Activated effector memory CD4-positive, alpha-beta T cell treated with Interleukin-2 at 50 U/mL for 16 hours (primary cell): ENCODE measurements around the gene HYLS1.
"Not testable (repeated sequence)": the region's sequence is repeated elsewhere in the genome, so short reads cannot be mapped to it uniquely, and the experiment has no call there.

Source experiments
- DNase-seq: peaks from one replicate; pipeline ENCODE4 v3.0.0-alpha.2; 2020

Gene HYLS1

DNA sequence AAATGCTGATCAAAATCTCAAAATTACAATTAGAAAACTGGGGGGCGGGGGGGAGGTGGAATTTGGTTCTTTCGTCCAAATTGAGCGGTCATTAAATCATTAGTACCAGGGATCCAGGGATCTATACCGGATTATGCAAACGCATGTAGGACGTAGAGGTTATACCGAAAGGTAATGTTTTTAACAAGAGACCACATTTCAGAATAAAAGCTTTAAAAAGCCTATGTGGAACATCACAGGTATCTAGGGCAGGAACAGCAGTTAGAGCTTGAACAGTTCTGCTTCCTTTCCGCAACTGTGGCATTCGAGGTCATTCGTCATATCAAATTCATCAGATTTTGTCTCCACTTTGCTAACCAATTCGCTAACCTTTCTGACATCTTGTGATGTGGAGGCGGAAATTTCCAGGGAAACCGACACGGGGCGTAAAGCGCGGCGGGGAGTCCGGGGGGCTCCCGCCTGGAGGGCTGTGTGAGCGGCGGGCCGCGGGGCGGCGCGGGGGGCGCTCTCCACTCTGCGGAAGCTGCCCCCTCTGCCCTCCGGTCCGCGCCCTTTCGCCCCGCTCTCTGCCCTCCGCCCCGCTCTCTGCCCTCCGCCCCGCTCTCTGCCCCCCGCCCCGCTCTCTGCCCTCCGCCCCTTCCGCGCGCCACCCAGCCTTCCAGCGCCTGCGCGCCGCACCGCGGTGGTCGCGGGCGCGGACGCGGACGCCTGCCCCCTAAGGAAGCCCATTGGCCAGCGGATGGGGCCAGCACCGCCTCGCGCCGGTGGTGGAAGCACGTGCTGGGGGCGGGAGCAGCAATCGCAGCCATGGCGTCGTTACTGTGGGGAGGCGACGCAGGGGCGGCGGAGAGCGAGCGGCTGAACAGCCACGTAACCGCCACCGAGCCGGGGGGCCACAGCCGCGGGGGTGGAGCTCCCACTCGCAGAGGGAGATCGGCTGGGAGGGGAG lies 16.5 kb downstream of the HYLS1 start, which contains the start of gene DDX25:
DDX25 (plus strand) TSS at position 798 of the 949 bp plus-strand sequence; CDS start at position 808, 10 bp downstream.
- no peak for DNase-seq

DNA sequence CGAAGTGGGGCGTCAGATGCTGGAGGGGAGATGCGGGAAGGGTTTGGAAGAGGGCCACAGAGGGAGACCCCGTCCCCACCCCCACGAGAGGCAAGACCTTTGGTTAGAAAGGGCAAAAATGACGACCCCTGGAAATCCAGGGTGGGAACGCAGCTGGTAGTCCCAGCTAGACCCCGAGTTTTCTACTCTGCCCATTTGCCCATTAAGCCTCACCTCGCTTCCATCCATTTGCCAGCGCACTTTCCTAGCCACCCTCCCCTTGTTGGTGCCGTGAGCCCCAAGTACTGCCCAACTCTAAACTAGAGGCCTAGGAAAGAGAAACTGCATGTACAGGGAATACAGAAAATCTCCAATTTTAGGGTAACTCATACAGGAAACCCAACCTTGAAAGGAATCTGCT lies 17.2 kb downstream of the HYLS1 start:
- DNase-seq: no peak

DNA sequence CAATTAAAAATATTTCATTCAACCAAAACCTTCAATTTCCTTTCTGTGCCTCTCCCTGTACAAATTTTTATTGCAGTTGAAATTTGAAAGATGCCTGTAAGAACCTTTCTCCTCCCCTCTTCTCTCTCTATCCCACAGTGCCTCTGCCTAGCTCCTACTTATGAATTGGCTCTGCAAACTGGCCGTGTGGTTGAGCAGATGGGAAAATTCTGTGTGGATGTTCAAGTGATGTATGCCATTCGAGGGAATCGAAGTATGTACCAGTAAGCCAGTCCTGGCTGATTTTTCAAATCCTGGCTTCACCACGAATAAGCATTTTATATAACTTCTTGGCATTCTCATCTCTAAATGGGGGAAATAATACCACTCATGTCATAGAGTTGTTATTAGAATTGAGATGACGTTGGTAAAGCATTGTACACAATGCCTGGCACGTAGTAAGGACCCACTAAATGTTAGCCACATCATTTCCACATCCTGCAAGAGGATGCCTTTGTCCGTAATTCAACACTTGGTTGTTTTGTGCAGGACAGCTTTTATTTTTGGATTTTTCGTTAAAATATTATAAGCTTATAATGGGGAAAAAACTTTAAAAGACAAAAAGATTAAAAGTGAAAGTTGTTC lies 22.9 kb downstream of the HYLS1 start:
- no peak for DNase-seq

DNA sequence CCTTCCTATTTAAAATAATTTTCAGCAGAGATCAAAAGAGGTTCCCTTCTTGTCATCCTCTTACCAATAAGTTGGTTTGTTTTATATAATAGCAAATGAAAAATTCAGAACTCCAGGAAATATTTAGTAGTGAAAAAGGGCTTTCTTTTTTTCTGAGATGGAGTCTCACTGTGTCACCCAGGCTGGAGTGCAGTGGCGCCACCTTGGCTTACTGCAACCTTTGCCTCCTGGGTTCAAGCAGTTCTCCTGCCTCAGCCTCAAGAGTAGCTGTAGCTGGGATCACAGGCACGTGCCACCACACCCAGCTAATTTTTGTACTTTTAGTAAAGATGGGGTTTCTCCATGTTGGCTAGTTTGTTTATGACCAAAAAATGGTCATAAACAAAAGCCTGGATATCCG lies 27.1 kb downstream of the HYLS1 start:
- DNase-seq: not testable (repeated sequence)

DNA sequence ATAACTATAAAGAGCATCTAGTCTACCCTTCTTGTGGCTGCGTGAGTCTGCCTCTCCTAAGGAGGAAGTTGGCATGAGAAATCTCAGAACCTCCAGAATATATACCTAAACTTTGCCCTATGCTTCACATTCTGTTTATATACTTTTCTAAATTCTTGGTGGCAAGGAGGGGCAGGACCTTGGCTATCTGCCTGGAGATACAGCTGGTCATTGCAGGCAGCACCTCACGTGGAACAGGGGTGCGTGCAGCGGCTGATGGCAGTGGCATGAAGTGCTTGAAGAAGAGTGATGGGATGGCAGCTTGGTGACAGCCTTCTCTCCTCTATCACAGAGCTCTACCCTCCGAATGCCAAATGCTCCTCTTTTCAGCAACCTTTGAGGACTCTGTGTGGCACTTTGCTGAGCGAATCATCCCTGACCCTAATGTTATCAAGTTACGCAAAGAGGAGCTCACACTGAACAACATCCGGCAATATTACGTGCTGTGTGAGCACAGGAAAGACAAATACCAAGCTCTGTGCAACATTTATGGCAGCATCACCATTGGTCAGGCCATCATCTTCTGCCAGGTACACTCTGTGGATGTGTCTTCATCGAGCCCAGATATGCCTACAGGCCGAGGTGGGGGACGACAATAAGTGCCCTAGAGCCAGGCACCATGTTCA lies 29.3 kb downstream of the HYLS1 start:
- no peak for DNase-seq

DNA sequence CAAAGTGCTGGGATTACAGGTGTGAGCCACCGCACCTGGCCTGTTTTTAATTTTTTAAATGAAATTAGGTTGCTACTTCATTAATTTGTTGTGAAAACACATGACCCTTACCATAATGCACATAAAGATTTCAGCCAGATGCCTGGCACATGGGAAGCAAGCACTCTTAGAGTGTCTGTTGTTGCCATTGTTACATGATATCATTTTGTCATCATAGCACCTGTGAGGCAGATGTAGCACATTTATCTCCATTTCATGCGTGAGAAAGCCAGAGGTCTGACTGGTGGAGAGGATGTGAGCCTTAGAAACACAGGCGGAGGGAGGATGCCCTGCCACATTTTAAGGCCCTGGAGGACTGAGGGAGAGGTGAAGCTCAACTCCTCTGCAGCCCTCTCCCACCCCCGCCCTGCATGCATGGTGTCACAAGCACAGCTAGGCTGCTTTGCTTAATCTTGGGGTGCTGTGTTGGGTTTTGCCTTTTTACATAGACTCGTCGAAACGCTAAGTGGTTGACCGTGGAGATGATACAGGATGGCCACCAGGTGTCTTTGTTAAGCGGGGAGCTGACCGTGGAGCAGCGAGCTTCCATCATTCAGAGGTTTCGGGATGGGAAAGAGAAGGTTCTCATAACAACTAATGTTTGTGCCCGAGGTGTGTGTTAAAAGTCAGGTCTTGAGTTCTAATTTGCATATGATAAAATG lies 30.8 kb downstream of the HYLS1 start:
- no peak for DNase-seq

DNA sequence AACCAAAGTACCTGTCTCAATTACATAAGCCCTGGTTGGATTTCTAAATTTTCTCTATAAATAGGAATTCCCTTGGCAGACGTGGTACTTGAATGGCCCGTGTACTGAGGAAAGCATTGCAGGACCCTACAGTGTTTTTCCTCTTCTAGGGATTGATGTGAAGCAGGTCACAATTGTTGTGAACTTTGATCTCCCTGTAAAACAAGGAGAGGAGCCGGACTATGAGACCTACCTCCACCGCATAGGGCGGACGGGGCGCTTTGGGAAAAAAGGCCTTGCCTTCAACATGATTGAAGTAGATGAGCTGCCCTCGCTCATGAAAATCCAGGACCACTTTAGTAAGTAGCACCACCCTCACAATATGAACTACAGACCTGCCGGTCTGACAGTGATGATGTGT lies 33.6 kb downstream of the HYLS1 start:
- DNase-seq: no peak

DNA sequence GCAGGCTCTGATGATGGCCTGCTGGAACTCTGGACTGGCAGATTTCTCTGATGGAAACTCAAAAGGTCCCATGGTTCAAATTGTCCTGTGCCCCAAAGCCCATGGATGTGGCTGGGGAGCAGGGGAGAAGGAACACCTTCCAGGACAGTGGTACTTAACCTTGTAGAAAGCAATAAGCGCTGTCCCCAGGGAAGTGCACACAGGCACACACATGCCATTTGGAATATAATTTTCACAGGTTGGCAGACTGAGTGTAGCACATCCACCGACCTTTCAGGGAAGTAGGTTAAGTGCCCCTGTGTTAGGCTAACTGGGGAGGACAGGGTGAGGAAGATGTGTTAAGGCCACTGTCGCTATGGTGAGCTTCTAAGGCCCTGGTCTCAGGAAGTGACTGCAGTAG lies 34.7 kb downstream of the HYLS1 start:
- DNase-seq: no peak

DNA sequence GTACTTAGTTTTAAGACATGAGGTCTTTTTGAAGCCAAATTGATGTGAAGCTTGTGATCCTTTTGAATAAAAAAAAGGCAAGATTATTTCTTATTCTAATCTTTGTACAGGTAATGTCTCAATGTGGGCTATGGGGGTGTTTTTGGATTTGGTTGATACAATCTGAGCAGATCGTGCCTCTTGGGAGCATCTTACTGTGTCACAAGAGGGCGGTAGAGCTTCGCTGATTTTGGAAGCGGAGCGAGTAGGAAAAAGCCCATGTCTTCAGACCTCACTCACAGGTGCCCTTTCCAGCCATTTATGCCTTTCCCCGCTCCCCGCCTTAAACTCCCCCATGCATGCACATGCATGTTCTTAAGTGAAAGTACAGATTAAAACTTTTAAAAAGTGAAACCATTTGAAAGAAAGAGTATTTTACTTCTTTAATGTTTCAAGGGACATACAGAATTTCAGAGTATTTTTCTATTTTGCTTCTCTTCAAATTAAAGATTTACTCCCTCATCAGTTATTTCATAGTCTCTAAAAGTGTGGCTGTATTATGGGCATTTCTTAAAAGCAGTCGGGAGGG lies 35.6 kb downstream of the HYLS1 start:
- peak; percentile 26 for DNase-seq

DNA sequence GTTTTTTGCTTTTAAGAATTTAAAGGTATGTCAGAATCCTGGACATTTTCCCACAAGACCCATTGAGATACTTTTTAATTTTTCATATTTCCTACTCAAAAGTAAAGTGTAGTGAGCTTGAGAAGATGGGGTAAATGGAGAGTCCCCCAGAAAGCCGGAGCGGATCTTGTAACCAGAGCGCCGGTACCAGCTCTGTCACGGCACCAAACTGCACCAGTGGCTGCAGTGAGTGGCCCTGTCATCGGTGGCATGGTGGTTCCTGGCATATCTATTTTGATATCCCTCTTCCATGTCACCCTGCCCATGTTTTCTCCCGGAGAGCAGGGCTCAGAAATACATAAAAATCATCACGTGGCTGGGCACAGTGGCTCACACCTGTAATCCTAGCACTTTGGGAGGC lies 36.2 kb downstream of the HYLS1 start:
- no peak for DNase-seq

DNA sequence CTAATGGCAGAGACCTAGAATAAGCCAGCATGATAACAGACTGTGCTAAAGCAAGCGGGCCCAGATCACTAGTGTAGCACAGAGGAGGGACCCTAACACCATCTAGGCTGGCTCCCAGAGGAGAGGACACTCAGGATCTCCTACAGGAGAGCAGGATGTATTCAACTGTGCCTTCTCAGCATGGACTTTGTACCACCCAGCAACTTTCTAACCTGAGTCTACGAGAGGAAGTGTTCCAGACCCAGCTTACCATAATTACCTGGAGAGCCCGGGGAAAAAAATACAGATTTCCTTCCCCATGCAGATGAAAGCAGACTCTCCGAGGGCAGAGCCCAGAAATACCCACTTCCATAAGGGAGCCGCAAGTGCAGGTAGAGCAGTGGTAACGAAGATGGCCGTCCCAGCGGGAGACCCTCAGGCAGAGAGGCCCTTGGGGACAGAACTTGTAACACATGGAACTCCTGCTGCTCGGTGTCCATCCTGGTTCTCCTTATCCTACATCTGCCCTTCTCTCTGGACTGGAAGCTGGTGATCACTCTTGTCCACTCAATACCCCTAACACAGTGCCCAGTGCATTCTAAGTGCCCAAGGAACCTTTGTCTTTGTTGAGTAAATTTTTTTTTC lies 37.0 kb downstream of the HYLS1 start:
- DNase-seq: no peak

DNA sequence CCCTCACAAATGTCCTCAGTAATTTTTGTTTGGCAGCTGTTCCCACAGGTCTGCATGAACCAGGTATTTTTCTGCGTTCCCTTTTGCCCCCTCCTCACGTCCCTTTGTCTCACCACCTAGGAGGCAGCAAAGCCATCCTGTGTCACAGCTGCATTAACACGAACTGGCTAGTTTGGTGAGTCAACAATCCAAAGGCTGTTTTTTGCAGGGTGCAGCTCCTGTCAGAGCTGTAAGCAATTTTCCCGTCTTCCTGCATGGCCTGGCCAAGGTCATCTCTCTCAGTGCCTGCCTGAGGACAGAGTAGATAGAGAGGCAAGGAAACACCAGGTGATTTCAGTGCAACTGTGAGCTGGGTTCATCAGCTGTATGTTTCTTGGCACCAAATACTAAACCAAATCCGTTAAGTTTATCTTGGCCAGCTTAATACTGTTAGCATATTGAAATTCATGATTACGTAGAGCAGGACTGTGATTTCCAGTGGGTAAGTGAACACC lies 37.8 kb downstream of the HYLS1 start:
- no peak for DNase-seq

DNA sequence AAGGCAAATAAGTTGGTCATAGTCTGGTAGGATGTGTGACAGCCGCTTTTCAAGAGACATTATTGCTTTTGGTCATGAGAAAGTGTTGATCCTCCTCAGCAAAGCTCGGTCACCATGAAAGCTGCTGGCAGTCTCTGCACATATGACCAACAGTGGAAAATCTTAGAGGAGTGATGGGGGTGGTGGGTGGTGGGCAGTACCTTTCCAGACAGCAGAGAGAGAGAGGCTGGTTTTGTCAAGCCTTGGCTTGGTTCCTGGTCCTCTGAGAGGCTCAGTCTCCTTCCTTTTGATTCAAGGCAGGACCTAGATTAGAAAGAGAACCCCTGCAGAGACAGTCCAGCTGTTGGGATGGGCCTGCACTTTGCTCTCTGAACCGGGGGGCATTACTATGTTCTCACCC lies 38.3 kb downstream of the HYLS1 start:
- DNase-seq: no peak

DNA sequence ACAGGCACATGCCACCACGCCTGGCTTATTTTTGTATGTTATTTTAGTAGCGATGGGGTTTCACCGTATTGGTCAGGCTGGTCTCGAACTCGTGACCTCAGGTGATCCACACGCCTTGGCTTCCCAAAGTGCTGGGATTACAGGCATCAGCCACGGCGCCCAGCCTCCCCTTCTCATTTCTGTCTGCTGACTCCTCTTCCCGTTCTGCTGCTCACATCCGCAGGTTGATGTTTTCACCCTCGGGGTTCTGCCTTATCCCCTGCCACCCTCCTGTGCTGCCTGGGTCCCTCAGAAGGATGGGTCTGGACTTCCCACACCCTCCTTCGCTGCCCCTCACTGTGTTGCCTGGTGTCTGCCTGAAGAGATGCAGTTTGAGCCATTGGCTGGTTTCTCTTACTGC lies 39.2 kb downstream of the HYLS1 start:
- DNase-seq: no peak

DNA sequence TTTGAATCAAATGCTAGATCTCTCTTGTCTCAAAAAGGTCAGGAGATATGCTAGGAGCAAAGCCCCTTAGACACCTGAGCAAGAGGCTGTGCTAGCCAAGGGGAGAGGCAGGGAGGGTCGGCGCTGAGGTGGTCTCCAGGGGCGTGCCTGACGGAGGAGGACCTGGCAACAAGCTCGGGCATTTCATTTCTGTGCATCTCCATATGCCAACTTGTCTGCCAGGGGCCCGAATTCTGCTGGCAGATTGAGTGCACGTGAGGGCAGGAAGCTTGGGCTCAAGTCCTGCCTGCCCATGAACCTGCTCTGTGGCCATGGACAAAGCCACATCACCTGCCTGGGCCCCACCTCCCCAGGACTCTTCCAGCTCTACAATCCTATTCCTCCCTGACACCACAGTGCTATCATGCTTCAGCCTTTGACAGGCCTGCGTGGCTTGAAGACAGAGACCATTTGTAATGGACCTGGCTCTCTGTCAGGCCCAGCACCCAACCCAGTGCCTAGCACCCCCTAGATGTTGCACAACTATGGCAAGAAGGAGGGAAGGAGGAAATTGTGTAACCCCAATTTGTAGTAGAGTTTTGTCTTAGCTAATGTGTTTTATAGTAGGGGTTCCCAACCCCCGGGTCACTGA lies 42.1 kb downstream of the HYLS1 start:
- no peak for DNase-seq

DNA sequence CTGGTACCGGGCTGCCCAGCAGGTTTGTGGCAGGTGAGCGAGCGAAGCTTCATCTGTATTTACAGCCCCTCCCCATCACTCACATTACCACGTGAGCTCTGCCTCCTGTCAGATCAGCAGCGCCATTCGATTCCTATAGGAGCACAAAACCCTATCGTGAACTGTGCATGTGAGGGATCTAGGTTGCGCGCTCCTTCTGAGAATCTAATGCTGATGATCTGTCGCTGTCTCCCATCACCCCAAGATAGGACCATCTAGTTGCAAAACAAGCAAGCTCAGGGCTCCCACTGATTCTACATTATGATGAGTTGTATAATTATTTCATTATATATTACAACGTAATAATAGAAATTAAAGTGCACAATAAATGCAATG lies 42.6 kb downstream of the HYLS1 start:
- no peak for DNase-seq

DNA sequence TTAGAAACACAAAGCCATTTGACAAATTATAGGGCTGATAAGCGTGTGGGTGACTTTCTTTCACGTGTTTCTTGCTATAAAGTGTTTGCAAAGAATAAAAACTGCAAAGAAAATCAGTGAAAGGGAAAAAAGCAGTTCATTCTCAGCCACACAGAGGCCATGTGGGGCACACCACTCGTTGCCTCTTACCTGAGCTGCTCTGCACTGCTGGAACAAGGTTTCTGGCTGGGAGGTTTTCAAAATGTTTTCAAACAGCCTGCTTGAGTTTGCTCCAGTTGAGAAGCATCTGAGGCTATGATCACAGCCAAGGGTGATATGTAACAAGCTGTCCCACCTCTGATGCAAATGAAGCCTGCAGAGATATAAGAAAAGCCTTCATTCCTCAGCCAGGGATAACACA lies 43.6 kb downstream of the HYLS1 start:
- no peak for DNase-seq

DNA sequence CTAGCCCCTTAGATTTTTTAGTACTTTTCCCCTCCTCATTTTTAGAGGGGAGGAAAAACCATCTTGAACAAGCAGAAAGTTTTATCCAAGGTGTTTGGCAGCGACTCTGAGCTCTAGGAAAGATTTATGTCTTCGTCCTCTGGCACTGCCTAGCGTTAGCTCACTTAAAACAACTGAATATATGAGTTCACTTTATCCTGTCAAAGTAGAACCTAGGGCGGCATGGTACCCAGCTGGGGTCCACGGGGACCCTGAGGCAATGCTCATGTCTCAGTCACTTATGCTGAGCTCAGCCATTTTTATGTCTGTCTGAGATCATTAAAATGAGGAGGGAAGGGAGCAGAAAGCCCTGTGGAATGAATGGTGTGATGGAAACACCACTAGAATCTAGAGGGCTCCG lies 44.2 kb downstream of the HYLS1 start:
- DNase-seq: no peak

DNA sequence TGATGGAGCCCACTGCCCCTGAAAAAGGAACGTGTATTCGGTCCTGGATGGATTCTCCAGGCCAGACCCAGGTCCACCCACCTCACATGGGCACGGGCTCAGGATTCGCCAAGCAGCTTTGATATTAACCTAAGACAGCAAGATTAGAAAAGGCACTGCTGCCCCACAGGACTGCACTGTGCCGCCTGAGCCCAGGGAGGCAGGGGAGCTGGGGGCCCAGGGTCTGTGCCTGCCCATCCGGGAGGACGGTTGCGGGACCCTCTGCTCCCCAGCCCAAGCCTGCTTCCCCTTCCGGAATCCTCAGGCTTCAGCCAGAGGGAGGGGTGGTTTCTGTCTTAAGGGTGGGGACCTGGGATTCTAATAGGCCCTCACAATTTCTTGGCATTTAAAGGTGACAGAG lies 44.8 kb downstream of the HYLS1 start:
- no peak for DNase-seq

DNA sequence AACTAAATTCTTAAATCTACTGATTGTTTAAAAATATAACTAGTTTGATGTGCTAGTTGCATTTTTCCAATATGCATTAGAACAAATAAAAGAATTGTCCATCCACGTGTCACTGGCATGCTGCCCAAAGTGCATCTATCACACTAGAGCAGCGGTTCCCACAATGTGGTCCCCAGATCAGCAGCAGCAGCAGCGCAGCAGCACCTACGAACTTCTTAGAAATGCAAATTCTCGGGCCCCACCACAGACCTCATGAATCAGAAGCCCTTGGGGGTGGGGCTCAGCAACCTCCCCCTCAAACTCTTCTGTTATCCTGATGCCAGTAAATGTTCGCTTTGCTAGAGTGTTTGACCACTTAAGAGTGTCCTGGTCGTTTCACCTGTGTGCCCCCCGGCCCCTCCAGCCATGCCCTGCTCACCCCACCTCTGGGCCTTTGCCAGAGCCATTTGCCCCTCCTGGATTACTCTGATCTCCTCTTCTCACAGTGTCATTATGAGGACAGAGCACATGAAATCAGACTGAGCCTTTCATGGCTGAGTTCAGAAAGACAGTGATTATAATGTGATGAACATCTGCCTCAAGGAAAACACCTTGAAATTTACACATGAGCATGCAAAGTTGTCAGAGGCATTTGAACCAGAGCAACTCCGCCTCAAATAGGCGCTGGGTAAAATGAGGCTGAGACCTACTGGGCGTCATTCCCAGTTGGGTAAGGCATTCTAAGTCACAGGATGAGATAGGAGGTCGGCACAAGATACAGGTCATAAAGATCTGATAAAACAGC lies 45.8 kb downstream of the HYLS1 start:
- no peak for DNase-seq

DNA sequence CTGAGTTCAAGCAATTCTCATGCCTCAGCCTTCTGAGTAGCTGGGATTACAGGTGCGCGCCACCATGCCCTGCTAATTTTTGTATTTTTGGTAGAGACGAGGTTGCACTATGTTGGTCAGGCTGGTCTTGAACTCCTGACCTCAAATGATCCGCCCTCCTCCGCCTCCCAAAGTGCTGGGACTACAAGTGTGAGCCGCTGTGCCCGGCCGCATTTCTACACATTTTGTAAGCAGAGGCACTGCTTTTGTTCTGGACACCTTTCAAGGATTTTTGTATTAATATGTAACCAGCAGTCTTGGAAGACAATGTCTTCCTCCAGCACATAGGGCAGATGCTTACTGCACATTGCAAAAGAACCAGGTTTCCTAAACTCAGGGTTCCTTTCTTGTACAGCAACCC lies 47.0 kb downstream of the HYLS1 start:
- no peak for DNase-seq
